HG02884 (cell line): ENCODE measurements around the gene MVB12B.

Experiments
- ATAC-seq: cut with Tn5 transposase; IDR thresholded peaks from one replicate; pipeline ENCODE4 v1.9.1; 2021; ENCODE audit warnings: mild to moderate bottlenecking, moderate library complexity; ENCODE audit not compliant: unreplicated experiment

MVB12B gene

DNA sequence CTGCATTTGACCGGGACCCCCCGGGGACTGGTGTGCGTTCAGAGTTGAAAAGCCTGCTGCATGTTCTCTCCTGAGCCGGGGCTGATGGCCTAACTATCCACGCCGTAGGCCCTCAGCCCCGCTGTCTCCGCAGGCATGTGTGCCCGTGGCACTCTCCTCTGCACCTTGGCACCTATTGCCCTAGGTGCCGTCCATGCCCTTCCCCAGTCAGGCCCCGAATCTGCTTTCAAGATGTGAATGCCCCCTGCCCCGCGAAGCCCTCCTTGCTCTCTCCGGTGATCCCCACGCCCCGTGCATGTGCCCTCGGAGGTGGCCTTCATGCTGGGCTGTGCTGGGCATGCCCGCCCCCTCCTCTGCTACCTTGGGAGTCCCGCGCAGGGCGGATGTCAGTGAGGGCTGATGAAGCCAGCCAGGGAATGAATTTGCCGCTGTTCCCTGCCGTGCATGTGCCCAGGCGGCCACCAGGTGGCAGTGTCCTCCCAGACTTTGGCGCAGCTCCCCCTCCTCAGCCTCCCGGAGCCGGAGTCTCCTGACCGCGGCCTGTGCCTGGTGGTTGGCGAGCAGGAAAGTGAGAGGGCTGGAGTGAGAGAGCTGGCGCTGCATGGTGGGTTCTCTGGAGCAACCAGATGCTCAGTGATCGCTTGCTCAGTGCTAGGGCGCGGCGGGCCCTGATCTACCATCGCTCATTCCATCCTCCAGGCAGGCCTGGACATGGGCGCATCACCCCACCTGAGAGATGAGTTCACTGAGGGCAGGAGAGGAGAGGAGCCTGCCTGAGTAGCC lies 174.2 kb downstream of the MVB12B start:
- ATAC-seq: no peak

DNA sequence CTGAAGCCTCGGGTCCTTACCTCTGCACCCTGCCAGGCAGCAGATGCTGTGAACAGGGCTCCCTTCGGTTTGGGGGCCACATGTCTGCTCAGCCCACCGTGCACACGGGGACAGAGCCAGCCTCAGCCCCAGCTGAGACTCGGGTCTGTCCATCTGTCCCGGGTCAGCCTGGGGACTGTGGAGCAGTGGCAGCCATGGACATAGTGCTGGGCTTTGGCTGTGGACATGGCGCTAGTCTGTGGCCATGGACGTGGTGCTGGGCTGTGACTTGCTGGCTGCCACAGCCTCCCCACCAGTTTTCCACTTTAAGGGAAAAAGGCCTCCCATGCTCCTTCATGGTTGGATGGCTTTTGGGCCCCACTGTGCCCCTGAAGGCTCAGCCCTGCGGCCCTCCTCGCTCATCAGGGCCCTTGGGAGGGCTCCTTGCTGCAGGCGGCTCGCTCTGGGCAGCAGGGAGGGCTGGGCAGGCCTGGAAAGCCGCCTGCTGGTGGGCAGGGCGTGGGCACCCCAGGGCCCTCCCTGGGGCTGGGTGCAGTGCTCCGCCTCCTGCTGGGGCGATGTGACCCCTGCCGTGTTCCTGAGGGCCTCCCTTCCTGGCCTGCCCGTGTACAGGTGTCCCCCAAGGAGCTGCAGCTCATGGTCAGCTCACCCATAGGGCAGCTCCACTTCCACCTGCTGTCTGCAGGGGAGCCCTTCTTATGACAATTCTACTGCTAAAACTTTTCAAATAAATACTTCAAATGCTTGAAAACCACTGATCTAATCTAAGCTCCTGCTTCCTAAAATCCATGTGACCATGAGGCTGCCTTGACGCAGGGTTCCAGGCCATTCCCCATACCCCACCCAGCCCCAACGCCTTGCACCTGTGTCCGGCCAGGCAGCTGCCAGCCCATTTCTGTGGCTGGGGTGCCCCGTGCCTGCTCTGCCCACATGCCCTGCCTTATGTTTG lies 175.0 kb downstream of the MVB12B start:
- no peak for ATAC-seq

DNA sequence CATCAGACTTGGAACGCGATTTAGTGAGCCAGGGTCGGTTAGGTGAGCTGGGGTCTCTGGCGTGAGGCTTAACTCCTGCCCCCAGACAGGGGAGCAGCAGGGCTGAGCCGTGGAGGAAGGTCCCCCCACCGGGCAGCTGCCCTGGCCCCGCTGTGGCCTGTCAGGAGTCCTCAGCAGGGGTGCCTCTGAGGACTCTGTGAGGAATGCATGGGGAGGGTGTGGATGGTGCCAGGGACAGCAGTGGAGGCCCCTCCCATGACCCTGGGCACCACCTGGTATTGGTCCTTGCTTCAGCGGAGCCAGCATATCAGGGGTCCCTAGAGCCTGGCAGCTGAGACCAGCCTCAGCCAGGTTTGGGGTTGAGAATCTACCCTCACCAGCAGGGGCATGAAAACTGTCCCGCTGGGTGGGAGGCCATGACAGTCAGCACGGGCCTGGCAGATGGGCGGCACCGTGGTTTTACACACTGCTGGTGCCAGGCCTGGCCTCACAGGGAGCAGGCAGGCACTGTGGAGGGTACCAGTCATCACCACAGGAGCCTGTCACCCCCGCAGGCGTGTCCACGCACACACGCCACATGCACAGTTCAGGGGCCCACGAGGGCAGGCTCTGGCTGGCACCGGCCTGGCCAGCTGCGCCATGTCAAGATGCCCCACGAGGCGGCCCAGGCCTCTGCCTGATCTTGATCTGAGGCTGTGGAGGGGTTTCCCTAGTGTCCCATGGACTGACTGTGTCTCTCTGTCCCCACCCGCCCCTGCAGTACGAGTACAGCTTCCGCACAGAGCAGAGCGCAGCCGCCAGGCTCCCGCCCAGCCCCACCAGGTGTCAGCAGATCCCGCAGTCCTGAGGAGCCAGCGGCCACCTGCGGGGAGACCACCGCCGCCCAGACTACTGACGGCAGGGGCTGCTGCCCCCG lies 176.0 kb downstream of the MVB12B start:
- ATAC-seq: no peak

DNA sequence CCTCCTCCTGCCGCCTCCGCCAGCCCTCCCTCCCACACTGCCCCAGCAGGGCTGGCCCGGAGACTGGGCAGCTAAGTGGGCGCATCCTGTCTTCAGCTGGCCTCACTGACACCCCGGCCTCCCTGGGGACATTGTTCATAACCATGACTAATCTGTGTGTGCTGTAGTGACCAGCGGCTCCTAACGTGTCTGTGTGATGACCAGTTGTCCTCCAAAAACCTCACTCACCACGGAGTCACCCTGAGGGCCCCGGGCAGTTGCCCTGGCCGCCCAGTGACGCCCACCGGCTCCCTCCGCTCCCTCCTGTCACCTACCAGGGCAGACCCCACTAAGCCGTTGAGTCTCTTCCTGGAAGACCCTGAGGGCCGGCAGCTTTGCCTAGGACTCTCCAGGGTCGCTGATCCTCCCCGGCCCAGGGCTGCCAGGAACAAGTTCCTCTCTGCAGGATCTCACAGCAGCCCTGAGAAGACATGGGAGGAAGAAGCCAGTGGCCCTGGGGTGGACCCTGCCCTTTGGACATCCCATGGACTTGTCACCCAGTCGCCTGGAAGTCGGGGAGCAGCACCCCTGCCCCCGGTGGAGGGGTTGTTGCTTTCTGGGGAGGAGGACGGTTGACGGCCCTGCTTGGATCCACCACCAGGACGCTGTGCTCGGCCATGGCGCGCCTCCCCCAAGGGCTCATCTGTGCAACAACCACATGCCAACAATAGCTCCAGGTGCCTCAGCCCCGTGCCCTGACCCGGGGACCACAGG lies 176.9 kb downstream of the MVB12B start:
- no peak for ATAC-seq

DNA sequence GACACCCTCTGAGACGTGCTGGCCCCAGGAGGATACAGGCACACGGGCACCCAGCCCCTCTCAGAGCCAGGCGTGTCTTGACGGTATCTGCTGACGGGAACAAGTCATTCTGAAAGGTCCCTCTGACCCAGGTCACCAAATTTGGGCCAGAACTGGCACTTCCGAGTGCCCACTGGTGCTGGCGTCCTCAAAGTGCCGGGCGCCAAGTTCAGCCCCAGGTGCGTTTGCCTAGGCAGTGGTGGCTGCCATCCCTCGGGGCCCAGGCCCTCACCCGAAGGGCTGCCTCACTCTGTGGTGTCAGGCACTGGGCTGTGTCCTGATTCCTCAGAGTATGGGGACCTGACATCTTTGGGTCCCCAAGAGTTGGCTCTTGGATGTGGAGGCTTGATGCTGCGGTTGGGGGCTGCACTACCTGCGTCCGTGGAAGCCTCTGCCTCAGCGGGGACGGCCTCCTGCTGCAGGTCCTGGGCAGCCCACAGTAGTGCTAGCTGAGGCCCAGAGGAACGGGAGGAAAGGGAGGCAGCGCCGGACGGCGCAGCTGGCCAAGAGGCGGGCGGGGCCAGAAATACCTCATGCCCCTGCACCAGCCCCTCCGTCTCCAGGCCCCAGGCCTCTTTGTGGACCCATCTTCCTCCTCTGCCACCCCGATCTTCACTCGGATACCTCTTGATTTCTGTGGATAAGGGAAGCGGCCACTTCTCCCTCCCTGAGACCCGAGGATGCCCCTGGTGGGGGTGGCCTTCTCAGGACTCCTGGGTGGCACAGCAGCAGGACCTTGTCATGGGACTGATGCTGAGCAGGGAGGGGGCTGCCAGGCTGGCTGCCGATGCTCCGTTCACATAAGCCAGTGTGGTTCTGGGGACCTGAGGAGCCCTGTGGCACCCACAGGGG lies 177.7 kb downstream of the MVB12B start:
- no peak for ATAC-seq

DNA sequence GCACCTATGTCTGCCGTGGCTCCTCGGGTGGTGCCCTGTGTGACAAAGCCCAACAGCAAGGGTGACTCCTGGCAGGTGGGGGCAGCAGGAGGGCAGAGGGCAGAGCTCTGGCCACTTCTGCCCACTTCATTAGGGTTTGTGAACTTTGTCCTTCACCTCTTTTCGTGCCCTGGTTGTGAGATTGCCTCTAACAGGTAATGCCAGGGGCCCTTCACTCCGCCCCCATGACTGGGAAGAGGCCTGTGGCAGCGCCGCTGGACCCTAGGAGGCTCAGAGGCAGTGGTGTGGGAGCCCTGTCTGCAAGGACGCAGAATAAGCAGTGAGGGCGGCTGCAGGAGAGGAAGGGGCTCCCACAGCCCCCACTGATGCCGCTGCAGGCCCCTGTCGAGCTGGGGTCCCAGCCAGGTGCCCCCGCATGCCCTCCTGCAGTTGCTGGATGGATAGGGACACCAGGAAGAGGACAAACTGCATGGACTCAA lies 178.4 kb downstream of the MVB12B start:
- ATAC-seq: no peak

DNA sequence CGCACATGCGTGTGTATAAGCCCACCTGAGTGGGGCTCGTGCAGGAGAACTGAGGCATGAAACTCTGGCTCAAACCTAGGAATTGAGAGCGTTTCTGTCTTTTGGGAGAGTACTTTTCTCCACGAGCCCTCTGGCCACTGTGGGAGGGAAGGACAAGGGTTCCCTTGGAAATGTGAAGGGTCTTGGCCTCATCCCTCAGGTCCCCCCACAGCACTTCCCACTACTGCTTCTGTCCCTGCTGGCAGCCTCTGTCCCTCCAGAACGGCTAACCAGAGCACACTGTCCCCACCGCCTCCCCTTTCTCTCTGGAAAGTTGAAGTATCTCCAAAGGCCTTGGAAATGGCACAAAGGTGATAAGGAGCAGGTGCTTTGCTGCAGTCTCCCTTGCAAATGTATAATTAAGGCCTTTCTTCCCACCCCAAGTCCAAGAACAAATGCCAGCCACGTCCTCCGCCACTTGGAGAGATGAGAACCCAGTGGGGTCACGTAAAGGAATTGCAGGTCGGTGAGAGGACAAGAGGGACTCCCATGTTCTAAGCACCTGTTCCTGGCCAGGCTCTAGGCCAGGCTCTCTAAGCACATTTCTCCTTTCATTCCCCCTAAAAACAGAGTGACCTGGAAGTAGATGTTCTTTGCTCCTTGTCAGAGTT lies 179.2 kb downstream of the MVB12B start:
- no peak for ATAC-seq

DNA sequence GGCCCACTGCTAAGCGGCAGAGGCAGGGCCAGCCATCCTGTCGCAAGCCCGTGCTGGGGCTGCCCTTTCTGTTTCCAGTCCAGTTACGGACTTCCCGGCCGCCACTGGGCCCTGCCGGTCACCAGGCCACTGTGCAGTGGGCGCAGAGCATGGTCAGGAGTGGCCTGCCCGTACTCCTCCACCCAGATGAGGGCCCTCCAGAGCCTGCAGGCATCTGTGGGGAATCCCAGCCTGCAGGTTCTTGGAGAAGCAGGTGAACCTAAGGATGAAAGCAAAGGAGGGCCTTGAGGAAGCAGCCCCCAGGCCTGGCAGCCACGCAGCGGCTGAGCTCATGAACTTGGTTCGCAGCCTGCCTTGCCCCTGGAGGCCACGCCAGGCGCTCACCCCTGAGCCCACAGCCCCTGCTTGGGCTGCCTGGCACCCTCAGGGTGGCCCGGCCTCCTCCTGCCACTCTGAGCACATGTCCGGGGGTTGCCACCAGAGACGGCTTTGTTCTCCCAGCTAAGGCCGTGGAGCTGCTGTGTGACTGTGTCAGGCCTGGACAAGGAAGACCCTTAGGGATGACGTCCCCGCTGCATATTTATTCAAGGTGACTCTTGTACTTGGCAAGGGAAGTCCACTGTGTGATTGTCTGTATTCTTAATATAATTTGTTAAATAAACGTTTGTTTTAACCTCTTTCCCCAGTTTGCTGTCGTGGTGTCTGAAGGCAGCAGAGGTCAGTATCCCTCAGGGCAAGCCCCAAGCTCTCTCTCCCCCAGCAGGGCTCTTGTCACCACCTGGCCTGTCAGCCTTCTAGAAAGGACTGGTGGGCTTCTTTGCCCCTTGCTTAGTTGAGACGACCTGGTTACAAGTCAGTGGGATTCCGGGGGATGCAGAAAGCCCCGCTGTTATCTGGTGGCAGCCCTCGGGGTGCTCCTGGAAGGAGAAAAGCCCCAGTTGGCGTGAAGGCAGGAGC lies 180.0 kb downstream of the MVB12B start:
- ATAC-seq: no peak

DNA sequence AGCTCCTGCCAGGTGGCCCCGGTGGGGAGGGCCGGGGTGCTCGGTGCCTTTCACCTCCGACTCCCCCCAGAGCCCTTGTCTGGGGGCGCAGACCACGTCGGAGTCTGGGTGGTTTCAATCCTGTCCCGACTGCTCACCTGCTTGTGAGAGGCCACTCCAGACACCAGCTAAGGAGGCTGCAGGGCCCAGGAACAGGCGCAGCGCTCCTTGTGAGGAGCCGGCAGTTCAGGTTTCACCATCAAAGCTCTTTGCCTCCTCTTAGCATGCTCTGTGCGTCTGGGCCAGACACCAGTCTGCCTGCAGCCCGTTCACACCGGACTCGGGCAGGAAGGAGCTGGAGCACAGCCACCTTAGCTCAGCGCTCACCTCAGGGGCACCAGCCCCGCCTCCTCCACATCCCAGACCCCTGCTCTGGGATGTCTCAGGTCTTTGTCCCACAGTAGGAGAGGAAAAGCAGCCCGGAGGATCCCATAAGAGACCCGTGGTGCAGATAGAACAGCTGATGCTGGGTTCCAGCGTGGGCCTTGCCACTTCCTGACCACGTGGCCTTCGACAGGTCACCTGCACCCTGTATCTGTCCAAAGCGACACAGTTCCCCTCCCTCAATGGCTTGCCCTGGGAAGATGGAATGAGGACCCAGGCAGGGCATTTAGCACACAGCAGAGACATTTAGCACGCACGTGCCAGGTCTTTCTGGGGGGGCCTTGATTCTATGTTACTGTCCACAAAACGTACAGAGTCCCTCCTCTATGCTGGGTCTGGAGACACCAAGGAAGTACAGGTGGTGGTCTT lies 180.9 kb downstream of the MVB12B start:
- ATAC-seq: no peak

DNA sequence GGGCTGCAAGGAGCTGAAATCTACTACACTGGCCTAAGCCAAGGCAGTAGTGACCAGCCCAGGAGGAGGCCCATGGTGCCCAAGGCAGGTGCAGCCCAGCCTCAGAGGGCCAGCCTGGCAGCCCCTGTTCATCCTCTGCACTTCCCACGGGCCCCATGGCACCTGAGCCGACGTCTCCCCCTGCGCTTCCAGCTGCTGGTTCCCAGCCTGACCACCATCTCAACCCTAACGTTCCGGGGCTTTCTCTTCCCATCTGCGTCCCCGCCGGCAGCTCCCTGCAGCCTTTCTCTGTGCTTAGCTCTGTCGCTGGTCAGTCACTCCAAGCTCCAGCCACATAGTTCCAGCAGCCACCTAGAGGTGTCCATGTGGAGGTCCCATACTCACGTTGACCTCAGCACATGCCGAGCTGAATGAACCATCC lies 181.6 kb downstream of the MVB12B start:
- no peak for ATAC-seq

DNA sequence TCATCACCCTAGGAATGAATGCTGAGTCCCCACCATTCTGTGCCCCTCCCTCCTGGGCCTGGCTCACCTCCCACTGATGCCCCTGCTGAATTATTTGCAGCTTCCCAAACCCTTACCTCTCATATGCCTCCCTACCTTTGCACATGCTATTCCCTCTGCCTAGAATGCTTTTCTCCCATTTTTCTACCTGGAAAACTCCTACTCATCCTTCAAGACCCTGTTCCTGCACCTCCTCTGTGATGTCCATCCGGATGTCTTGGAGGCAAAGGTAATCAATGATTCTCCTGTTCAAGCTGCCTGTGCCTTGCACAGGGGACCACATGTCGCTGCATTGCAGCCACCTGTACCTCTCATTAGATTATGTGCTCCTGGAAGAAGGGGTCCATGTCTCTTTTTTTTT lies 182.3 kb downstream of the MVB12B start:
- ATAC-seq: no peak

DNA sequence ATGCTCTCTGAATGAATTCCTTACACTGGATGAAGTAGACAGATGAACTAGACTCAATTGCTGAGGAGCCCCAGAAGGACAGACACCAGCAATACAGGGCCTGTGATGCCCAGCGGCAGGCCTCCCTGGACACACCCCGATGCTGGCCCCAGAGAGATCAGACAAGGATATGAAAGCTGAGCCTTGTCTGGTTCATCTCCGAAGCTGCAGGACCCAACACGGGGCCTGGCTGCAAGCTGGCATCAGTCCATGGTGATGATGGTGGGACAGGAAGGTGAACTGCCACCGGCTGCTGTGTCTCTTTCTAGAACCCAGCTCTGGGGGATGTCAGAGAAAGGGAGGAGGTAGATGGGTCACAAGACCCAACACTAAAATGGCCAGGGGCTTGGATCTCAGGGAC lies 183.1 kb downstream of the MVB12B start:
- no peak for ATAC-seq

DNA sequence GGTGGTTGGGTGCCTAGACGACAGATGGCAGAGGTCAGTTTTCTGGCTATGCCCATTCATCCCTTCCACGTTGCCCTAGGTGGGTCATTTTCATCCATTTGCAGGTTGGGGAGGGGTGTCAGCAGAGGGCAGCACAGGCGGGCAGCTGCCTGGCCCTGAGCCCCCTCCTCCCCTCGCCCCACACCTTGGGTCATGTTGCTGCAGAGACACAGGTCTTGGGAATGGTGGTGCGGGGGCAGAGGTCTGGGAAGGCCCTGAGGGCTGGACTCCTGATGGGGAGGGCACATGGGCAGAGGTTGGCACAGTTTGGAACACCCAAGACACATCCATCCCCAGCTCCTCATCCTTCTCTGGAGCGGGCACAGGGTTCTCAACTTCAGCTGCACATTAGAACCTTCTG lies 183.9 kb downstream of the MVB12B start:
- ATAC-seq: no peak

DNA sequence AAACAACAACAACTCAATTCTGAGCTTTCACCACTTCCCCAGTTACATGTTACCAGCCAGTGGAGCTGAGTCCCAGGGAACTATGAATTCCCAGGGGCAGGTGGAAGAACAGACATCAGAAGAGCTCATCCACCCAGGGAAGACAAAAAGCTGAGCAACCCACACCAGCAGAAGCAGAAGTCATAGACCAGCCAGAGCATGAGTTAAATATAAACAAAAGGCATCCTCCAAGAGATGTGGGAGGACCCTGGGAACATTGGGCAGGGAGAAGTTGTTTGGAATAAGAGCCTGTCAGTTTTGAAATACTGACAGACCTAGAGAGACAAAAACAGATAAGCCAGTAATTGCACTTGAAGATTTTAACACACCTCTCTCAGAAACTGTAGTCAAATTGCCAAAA lies 184.8 kb downstream of the MVB12B start:
- no peak for ATAC-seq

DNA sequence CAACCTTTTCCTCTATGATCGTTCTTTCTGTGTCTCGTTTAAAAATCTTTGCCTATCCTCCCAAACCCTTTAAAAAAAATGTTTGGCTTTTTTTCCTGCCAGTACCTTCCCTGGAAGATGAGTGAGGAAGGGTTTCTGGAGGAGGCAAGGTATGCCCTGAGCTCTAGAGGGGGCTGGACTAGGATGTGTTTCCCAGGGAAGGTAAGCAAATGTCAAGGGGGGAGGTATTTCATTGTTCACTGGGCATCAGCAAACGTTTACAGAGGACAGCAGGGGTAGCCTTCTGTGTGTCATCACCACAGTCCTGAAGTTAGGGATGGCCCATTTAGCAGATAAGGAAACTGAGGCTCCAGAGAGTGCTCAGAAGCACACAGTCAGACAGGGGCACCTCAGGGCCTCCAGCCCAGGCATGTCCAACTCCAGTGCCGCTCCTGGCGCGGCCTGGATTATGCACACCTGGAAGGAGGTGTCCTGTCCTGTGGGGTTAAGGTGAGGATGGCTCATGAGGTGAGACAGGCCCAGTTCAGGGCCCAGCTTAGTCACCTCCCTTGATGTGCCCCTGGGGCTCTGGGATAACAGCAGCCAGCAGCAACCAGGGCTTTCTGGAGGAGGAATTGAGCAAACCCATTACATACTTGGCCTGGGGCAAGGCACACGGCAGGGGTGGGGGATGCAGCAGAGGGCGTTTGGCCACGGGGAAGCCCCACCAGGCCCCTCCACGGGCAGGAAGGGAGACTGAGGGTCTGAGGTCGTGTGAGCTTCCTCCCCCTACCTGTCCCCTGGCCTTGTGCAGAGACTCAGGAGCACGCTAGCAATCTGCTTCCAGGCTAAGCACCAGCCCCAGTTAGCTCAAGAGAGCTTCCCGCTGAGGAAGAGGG lies 186.8 kb downstream of the MVB12B start:
- ATAC-seq: no peak
